DMS 273 (cell line): ENCODE data around the gene RAB36.

Experiments used
- DNase-seq: peaks from one replicate; lab custom pipeline; 2025; ENCODE audit not compliant: unreplicated experiment; lab: John Stamatoyannopoulos, UW

RAB36 gene

DNA sequence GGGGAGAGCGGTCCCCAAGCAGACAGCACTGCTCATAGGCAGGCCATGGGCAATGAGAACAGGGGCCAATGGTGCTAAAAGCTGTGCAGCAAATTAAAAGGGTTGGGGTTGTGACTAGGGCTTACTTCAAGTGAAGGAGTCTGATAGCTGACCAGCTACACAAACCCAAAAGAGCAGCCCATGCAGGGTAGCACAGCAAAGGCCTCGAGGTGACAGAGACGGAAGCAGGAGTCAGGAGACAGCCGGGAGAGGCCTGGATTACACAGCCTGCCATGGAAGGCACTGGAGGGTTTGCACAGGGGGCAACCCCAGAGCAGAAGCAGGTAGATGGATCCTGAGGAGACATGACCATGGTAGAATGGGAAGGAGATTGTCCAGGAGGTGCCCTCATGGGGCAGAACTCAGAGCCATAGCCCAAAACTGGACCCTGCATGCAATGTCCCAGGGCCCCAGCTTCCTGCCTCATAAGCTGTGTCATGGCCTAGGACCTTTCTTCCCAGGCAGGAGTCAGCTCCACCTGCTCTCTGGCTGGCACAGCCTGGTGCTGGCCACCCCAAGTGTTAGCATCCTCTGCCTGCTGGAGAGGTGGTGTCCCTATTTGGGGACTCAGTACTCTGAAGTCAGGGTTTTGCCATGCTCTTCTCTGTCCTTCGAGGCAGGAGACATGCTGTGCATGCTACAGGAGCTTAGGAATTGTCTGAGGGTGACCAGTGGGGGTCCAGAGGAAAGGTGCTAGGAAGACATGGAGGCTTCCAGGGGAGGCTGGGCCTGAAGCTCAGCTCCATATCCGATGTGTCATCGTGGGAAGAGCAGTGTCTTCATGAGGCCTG lies 36.8 kb upstream of the RAB36 start:
- no peak for DNase-seq

DNA sequence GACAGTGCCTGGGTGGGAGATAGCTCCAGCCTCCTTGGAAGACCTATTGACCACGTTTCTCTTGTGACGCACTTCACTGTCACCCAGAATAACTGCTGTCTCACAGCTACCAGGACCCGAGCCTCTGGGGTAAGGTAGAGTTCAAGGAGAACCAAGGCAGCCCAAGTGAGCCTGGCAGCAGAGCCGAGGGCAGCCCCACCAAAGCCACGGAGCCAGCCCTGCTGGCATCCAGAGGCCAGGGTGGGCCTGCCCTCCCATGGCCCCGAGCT lies 36.3 kb upstream of the RAB36 start:
- DNase-seq: no peak

DNA sequence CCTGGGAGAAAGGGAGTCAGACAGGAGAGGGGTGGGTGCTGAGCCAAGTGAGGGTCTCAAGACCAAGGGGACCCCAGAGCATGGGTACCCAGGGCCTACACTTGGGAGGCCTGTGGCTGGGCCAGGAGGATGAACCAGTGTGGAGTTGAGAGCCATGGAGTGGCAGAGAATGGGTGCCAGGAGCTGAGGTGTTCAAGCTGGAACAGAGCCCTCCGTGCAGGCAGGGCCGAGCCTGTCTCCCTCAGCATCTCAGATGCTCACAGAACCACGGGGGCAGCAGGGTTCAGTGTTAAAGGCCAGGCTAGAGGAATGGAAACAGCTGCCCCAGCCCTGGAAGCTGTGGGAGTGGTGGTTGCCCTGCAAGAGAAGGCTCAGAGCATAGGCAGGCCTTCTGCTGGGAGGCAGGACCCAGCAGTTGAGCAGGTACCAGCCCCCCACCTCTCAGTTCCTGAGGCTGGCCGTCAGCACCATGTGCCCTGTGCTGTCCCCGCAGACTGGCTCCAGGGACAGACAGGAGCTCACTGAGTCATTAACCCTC lies 35.8 kb upstream of the RAB36 start:
- peak; percentile 24 for DNase-seq

DNA sequence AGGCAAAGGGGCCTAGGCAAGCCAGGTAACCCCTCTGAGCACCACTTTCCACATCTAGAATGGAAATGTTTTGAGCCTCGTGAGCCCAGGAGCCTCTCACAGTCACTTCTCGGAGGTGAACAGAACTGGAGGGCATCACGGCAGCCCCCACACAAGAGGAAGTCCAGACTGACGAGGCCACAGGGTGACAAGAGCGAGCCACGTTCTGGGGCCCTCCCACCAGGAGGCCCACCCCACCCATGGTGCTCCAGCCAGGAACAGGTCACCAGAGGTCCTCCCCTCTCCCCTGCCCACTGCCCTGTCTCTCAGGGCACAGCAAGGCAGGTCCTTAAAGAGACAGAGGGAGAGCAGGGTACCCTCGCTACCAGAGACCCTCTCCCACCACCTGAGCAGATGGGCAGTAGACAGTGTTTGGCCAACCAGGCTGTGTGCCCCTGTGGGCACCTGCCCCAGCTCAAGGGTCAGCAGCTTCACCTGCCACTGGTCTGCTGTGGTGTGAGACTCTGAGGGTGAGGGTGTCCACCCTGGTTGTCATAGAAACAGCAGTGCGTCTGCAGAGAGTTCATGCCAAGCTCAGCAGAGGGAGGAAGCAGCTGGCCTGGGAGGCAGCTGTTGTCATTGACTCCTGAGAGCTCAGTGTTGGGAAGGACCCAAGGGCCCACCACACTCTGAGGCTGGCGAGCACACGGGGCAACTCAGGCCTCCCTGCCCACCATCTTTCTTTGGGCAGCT lies 34.9 kb upstream of the RAB36 start:
- peak; percentile 80 for DNase-seq

DNA sequence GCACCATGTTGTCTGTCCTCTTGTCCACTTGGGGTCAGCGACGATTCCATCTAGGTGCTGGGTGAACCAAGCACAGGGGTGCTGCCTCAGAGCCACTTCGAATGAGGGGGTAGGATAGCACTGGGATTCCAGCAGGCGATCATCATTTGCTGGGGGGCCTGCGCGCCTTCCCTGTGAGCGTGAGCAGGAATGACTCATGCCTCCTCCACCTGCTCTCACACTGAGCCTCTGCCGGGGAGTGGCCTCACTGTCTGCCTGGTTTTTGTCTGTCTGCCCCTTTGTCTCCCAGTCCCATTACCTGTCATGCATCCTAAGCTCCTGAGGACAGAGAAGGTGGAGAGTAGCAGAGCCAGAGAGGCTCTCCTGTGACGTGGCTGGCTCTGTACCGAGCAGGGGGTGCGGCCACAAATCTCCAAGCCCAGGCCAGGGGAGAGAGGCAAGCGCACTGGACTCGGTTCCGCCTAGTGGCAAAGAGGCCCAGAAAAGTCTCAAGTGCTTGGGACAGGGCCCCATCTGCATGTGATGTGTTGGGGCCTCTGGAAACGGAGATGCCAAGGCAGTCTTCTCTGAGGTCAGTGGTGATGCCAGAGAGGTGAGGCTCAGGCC lies 34.3 kb upstream of the RAB36 start:
- DNase-seq: peak; percentile 64

DNA sequence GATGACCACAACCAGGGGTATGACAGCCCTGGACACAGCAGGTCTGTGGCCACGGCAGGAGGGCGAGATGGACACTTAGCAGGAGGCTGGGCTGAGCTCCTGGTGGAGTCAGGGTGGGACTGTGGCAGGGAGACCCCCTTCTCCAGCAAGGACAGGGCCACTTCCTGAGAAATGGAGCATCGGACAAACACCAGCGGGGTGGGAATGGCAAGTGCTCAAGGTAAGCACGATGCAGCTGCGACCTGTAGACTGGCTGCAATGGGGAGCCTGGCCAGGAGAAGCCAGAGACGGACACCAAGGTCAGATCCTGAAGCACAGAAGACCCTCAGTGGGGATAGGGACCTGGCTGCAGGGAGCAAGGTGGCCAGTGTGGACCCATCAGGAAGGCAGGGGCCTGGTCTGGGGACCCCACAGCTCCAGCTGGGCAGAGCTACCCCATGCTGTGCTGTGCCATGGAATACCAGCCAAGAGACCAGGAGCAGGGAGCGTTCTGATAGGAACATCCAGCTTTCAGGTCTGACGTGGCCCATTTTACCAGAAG lies 32.7 kb upstream of the RAB36 start:
- DNase-seq: no peak

DNA sequence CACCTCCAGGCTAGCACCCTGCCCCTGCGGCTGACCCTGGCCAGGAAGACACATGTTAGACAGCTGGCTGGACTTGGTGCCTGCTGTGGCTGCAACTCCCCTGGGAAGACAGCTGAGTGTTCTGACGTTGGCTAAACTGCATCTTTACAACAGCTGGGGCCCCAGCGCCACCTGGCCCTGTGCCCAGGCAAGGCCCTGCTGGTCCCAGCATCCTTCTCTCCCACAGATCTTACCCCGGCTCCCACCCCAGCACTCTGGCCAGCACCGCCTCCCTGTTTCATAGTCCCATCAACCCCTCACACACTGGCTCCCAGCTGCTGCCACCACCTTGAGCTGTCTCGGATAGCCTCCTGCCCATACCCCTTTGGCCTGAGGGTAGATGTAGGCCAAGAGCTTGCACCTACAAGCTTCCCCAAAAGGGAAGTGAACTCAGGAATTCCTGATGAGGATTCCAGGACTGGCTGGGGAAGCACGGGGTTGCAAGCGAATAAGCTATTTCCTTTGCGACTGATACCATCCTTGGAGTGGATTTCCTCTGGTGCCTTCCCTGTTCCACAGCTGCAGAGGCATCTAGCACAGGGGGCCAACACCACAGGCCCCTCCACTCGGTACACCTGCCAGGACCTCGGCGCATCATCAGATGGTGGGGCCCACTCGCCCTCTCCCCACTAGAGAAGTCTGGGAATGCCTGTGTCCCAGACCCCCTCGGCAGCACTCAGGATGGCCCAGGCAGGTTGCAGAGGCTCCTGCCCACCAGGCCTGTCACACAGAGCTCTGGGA lies 32.0 kb upstream of the RAB36 start:
- peak; percentile 94 for DNase-seq

DNA sequence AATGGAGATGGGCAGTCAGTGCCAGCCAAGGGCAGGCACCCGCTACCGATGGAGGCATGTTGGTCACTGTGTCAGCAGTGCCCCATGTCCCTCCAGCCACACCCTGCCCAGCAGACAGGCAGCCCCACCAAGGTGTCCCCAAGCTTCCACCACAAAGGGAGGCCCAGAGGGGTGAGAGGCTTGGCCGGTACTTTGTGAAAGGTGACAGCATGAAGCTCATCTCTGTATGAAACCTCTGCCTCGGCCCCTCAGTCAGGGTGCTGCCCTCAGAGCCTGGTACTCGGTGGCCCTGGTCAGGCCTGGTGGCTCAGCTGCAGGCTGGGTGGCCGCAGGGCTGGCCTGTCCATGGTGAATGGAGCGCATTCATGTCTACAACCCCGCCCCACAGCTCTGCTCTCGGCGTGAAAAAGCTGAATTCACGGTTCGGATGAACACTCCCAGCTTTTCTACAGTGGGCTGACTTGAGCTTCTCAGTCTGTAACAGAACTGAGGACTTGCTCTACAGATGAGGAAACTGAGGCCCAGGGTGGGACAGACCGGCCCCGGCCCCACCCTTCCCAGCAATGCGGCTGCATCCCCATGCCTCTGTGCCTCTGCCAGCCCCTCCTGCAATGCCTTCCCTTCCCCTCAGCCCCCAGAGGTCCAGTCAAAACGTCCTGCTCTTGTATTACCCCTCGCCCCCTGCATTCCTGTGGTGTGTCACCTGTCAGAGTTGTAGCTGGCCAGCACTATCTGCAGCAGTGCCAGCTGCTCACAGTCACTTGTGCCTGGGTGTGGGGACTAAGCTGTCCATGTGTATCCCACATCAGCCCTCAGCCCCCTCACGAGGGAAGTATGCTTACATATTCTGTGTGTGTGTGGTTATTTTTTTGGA lies 31.2 kb upstream of the RAB36 start:
- DNase-seq: no peak

DNA sequence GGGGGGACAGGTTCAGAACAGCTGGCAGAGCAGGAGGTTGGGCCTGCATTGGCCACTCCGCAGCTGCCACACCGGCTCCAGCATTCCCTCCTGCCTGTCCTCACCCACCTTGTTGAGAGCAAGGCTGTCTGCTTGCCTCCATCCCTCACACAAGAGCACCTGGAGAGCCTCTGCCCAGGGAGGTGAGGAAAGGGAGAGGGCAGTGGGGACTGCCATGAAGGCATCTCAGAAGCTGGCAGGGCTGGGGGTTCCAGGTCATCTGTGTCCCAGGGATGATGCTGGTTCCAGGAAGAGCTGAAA lies 30.6 kb upstream of the RAB36 start:
- no peak for DNase-seq

DNA sequence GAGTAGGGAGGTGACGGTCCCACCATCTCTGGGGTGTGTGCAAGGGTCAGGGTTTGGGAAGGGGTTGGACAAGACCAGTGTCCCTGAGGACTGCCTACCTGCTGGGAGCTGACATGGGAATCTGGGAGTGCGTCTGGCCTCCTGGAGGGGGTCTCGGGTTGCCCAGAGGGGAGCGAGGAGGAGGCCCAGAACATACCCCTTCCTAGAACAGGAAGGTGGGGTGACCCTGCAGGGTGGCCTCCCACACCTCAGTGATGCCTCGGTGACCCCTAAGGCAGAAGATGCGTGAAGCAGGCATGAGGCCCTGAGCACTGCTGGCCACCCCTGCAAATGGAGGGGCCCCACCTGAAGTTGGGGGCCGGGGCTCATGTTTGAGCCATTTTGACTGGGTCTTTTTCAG lies 29.9 kb upstream of the RAB36 start:
- no peak for DNase-seq

DNA sequence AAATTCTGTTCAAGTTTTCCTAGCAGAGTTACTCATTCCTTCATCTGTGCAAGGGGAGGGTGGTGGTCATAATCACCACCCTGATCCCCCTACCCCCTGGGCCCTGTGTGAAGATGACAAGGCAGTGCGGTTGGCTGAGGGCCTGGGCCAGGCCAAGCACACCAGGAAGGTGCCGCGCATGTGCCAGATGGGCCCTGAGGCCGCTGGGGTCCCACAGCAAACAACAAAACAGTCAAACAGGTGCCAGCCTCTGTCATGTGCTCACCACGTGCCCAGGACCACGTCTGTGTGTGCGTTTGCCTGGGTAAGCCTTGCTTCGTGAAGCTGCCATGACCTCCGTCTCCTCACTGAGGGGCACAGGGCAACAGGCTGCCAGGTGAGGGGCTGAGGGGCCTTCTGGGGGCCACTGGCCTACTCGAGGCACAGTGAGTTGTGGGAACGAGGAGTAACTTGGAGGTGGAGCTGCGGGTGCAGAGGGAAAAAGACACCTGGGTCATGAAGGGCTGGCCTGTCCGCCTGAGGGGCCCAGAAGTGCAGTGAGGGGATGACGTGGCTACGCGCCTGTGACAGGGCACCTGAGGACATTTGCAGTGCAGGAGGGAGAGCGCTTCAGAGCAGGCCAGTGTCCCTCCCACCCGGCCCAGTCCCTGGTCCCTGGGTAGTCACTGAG lies 29.3 kb upstream of the RAB36 start:
- DNase-seq: no peak

DNA sequence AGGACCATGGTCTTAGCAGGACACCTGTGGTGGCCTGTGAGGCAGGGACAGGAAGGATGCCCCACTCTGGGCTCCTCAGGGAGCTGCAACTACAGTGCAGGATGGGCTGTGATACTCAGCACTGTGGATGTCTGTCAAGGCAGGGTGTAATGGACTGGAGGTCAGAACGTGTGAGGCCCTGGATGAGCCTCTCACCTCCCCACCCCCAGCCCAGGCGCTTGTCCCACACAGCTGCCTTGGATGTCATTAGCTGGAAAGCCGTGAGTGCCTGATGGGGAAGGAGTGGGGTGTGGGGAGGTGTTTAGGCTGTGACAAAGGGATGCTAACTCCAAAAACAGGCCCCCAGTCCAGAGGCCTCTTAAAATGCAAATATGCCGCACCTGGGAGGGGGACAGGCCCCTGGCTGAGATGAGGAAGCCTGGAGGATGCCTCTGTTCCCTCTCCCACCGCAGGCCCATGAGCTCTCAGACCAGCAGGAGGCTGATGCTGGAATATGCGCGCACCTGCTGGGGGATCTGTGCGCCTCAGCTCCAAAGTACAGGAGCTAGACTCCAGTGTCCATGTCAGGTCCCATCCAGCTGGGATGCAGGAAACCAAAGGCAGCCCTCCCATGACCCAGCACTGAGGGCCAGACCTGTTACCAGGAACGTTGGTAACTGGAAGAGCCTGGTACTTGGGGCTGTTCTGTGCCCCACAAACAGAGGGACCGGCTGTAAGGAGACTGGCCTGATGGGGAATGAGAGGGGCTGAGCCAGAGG lies 28.6 kb upstream of the RAB36 start:
- DNase-seq: no peak

DNA sequence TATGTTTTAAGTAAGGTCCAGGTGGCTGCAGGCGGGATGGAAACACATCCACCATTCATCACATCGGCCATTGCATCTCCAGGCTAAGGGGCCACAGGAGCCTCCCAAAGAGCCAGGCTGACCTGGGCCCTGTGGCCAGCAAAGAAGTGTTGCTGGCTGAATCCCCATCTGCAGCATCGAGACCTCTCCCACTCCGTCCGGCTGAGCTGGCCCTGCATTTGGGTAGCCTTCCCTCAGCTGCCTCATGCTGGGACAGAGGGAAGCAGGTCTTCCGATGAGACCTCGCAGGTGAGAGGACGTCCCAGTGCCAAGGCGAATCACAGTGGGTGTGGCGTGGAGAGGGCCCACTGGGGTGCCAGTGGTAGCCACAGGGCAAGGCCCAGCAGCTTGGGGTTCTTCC lies 28.0 kb upstream of the RAB36 start:
- DNase-seq: no peak

DNA sequence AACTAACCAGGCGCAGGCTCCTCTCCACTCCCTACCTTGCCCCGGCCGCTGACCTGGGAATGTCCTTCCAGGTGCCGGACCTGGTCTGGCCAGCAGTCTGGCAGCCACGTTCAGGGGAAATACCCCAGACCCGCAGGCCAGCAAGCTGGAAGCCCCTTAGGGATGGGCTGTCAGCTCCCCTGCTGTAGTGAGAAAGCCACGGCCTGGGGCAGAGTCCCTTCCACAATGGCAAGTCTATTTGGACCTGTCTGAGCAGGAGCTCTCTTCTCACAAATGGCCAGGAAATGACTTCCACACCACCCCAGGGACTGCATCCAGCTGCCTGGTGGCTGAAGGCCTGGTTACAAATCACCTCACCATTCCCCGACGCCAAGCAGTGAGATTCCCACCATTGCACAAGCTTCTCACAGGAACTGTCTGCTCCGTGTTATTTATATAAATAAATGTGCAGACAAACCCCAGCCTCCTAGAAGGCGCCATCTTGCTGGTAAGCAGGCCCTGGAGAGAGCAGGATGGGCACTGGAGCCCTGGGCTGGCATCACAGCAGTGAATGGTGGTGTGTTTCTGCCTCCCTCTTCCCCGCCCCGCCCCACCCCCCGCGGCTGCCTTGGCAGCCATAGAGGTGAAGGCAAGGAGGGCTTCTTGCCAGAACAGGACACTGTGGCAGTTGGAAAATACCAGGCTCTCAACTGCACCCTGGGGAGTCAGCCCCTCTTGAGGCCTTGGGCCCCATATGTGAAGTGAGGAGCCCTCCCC lies 27.2 kb upstream of the RAB36 start:
- DNase-seq: peak; percentile 23

DNA sequence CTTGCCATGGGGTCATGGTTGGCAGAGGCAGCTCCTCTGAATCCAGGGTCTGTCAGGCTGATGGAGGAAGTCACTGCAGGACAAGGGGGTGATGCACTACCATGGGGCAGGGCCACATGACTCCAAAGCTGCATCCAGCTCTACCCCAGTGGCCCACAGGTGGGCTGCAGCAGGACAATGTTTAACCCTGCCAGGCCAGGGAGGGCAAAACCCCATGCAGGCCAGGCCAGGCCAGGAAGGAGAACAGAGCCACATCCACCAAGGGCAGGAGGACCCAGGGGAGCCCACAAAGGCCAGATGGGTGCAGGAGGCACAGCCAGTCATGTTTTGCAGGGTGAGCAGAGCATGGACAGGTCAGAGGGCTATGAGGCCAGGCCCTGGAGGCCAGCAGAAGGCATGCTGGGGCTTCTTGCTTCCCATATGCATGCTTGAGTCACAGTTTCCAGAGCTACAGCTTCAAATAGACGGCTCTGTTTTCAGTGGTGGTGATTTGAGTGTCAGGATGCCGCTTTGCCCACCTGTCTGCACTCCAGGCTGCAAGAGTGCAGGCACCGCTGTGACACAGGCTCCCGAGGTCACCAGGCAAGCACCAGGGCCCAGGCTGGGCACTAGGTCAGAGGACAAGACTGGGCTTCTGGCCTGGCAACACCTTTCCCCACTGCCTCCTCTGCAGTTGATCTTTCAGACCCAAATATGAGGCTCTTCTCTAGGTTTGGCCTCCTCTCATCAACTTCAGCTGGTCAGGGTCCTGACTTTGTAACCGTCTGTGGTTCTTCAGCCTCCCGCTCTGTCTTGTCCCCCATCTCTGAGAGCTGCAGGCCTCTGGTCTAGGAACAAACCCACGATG lies 26.4 kb upstream of the RAB36 start:
- DNase-seq: no peak

DNA sequence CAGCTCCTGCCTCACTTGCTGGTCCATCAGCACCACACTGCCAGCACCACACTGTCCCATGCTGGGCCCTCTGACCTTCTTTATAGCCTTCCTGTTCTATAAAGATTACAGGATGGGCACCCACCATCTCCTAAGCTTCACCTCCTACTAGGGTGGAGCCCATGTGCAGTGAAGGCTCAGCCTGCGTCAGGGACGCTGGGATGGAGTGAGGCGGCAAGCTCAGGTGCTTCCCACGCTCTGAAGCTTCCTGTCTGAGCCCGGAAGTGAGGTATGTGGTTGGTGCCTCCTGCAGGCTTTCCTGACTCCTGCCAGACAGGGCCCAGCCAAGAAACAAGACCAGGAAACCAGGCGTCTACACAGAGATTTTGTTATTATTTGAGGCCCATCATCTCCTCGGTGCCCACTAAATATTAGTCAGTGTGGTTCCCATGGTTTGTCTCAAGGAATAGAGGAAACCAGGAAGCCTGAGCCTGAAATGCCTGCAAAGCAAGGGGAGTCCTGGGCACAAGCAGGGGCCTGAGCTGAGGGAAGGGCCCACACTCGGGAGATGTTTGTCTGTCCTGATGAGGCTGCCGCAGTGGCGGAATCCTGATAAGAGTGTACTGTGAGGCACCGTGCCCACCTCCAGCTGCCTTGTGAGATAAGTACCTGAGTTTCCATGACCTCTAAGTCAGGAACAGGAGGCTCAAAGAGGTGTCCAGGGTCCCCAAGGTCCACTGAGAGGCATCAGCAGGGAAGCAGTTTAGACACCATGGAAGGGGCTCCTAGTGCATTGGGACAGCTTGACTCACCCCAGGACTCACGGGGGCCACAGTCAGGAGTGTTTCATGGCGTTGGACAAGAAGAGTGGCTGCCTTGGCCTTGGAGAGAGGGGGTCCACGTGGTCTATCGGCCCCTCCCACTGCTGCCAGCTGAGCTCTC lies 25.5 kb upstream of the RAB36 start:
- DNase-seq: no peak
